HG03571 (cell line): ENCODE data around the gene ASAP2.

Experiments
- ATAC-seq: cut with Tn5 transposase; IDR thresholded peaks from one replicate; pipeline ENCODE4 v1.9.1; 2021; ENCODE audit not compliant: unreplicated experiment

Gene ASAP2

DNA sequence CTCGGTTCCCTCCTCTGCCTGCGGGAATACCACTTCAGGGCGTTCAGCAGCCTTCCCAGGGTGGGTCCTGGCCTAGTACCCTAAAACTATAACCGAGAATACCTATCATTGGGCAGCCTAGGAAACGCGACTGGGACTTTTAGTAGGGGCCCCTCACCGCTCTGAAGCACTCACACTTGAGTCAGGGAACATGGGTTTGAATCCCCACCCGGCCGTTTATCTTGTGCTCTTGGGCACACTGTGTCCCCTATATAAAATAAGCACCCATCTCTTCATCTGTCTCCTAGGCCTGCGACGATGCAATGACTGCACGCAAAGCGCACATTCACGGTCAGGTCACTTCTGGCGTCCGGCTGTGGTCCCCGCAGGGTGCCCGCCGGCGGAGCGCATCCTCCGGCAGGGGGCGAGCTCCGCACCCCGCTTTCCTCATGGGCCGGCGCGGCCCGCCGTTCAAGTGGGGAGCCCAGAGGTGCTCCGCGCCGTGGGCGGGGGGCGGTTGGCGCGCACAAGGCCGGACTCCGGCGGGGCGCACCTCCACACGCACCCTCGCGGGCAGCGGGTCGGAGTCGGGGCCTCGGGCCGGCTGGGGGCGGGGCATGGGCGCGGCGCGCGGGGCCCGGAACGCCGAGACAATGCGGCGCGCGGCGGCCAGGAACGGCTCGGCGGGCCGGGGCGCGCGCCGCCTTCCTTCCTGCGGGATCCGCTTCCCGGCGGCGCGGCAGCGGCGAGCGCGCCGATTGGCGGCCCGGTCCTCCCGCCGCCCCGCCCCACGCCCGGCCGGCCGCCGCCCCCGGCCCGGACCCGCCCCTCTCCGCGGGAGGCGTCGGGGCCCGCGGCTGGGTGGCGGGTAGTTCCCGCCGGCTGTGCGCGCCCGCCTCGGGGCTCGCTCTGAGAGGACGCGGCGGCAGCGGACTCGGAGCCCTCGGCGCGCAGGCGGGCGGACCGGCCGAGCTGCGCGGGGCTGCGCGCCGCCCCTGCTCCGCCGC lies at the start of gene ASAP2:
Gene ASAP2, plus strand, starts transcription at position 850 of the 986 bp plus-strand sequence. CDS start 293 bp downstream, outside the sequence.
- peak; percentile 82 for ATAC-seq

DNA sequence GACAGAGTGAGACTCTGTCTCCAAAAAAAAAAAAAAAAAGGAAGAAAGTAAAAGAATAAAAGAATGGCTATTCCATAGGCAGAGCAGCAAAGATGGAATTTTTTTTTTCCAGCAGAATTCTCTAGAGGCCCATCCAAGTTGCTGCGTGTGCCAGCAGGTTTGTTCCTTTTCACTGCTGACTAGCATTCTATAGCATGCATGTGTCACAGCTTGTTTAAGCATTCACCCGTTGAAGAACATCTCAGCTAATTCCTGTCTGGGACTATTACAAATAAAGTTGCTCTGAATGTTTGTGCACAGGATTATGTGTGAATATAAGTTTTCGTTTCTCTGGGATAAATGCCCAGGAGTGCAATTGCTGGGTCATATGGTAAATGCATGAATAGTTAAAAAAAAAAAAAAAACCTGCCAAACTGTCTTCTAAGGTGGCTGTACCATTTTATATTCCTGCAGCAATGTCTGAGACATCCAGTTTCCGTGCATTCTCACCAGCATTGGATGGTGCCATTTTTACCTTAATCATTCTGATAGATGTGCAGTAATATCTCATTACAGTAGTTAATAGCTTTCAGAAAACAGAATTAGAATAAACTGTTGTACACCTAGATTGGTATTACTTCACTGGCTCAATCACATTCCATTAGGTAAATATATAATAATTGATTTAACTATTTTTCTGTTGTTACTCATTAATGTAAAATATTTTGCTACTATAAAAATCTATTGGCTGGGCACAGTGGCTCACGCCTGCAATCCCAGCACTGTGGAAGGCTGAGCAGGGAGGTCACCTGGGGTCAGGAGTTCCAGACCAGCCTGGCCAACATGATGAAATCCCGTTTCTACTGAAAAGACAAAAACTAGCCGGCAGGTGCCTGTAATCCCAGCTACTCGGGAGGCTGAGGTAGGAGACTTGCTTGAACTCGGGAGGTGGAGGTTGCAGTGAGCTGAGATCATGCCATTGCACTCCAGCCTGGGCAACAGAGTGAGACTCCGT lies 47.5 kb upstream of the ASAP2 start:
- ATAC-seq = no peak

DNA sequence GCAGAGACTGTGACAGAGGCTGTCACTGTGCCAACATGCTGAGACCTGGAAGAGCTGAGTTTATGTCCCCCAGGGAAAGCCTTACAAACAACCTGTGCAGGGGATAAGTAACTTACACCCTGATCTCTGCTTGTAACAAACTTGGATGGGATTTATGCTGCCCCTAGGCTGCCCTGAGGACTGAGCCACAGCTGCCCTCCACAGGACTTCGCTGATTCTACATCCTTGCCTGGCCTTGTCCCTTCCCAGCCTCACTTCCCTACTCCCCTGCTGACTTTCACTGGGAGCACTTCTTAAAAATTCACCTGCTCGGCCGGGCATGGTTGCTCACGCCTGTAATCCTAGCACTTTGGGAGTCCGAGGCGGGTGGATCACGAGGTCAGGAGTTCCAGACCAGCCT lies 45.9 kb upstream of the ASAP2 start:
- ATAC-seq = no peak

DNA sequence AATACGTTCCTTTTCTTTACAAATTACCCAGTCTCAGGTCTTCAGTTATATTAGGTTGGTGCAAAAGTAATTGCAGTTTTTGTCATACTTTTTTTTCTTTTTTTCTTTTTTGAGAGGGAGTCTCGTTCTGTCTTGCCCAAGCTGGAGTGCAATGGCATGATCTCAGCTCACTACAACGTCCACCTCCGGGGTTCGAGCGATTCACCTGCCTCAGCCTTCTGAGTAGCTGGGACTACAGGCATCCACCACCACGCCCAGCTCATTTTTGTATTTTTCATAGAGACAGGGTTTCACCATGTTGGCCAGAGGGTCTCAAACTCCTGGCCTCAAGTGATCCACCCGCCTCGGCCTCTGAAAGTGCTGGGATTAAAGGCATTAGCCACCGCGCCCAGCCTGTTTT lies 43.8 kb upstream of the ASAP2 start:
- no peak for ATAC-seq

DNA sequence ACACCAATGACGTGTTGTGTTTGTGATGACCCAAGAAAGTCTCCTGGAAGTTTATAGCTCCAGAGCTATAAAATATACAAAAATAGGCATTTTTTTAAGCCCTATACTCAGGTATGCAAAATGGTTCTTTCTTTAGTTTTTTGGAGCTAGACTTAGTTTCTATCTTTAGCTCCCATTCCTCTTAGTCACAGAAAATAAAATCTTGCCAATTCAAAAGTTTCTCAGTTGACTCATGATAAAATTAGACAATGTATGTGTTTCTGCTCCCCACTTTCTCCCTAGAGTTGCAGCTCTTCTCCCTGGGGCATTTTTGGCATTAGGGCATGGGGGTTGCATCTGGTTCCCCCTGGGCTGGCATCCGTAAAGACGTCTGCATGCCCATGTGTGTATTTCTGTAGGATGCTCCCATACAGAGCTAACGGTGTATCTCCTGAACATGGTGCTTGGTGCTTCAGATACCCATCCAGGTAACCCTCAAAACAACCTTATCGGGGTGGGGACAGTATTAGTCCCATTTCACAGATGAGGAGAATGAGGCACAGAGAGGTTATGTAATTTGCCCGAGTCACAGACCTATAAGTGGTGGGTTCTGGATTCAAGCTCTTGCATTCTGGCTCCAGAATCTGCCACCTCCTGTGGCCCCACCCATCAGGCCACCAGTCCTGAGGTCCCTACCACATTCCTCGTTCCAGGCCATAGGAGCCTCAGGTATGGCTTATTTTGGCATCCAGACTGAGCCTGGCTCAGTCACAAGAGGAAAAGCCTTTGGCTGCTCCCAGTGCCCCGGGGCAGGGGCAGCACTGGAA lies 43.1 kb upstream of the ASAP2 start:
- no peak for ATAC-seq

DNA sequence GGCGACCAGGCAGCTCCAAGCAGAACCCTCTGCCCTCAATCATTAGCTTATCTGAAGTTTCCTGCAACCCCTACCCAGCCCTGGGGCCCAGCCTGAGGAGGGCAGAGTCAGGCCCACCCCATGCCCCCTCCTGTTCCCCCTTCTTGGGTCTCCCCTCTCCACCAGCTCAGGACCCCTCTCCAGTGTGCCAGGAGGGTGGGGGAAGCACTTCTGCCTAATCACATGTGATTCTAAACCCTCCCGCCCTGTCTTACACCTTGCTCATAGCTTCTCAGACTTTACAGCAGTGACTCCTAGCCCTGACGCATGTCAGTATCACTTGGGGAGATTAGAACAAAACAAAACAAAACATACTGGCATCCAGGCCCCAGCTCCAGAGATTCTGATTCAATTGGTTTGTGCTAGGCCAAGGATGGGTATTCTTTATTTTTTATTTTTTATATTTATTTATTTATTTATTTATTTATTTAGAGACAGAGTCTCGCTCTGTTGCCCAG lies 42.5 kb upstream of the ASAP2 start:
- ATAC-seq = no peak

DNA sequence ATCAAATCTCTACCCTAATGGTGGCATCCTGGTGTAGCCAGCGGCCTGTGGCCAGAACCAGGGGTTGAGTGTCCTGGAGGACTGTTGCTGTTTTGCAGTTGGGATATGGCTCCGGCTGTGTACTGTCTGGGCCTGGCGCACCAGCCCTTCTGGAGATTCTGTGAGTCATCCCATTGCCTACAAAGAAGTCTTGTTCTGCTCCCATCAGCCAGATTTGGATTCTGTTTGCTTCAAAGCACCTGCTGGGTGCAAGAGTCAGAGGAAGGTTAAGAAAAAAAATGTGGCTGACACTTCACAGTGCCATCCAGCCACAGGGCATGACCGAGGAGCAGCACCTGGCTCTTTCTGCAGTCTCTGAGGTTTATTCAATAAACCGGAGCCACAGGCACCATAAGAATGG lies 41.0 kb upstream of the ASAP2 start:
- ATAC-seq = no peak

DNA sequence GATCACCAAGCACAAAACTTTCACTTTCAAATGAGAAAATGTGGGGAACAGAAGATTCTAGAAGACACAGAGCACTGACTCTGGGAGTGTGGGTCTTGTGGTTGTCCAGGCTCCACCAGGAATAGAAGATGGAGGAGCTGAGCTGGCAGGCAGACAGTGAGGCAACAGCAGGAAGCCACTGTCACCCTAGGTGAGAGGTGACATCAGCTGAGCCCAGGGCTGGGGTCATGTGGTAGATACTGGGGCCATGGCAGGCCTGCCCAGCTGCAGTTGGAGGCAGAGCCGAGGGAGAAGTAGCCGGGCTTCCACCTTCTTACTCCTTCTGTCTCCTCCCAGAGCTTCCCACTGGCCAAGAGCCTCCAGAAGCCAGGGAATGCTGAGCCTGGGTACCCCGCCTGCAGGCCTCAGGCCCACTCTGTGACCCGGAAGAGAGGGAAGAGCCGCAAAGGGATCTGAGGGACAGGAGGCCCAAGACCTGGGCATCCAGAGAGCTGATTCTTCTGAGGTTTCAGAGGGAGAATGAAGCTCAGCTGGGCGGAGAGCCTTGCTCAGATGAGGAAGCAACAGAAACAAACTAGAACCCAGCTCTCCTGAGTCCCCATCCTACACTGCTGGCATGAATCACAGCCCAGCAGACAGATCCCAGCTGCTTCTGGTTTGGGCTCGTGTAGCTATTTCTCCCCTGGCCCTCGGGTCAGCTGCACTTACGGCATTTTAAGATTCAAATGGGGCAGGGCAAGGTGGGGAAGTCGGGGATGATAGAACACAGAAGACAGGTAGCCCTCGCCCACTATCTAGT lies 39.8 kb upstream of the ASAP2 start:
- ATAC-seq = no peak

DNA sequence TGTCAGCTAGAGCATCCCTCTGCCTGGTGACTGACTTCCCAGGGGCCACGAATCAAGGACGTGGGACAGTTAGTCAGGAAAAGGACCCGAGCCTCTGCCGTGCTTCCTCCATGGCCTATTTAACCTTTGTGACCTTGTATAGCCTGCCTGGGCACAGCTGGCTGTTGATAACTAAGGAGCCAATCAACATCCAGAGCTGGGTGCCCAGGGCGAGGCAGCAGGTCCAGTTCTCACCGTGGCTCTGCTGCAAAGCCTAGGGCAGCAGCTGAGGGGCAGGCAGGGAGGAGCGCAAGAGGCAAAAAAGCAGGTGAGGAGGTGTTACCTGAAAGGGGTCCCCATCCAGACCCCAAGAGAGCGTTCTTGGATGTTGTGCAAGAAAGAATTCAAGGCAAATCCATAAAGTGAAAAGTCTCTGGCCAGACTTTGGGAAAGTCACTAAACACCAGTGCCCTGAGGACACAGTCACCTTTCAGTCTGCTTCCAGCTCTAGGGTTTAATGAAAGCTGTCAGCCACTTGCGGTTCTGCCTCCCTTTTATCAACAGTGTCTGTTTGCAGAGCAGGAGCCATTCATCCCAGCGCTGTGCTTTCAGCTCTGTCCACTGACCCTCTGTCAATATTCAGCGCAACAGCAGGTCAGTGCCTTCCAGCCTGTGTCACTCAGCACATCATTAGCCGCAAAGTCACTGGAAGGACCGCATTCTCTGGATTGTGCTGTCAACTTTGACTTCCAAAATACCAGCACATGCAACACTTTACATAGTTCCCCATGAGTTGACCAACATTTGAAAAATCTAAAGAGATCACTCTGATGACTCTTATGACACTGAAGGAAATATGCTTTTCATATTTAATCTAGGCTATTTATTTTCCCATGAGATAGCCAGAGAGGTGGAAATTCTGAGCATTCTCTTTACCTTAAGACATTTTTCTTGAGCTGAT lies 38.6 kb upstream of the ASAP2 start:
- no peak for ATAC-seq

DNA sequence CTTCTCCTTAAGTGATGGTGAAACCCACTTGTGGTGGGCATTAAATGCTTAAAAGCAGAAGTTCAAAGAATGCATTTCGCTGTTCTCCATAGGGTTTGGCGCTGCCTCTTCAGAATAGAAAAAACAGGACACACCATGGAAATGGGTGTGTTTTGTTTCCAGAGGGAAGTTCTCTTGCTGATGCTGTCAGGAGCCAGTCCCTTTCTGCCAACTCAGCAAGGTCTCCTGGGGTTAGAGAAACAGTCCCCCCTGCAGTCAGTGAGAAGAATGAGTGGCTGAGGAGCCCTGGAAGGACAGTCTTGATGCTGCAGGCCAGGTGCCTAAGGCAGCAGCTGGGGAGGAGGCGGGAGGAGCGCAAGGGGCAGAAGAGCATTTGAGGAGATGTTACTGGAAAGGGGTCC lies 37.8 kb upstream of the ASAP2 start:
- ATAC-seq = no peak

DNA sequence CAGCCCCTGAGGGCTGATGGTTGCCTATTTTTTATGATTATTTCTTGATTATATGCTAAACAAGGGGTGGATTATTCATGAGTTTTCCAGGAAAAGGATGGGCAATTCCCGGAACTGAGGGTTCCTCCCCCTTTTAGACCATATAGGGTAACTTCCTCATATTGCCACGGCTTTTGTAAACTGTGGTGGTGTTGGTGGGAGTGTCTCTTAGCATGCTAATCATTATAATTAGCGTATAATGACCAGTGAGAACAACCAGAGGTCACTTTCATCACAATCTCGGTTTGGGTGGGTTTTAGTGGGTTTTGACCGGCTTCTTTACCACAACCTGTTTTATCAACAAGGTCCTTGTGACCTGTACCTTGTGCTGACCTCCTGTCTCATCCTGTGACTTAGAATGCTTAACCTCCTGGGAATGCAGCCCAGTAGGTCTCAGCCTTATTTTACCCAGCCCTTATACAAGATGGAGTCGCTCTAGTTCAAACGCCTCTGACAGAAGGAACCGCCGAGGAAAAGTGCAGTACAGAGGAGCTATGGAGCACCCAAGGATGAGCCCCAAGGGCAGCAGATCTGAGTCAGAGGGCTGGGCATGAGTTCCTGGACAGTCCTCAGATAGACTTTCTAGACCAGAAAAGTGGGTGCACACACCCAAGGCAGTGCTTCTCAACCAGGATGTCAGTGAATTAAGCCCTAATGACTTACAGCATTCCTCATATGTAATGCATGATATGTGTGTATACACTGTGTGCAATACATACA lies 37.1 kb upstream of the ASAP2 start:
- ATAC-seq = no peak

DNA sequence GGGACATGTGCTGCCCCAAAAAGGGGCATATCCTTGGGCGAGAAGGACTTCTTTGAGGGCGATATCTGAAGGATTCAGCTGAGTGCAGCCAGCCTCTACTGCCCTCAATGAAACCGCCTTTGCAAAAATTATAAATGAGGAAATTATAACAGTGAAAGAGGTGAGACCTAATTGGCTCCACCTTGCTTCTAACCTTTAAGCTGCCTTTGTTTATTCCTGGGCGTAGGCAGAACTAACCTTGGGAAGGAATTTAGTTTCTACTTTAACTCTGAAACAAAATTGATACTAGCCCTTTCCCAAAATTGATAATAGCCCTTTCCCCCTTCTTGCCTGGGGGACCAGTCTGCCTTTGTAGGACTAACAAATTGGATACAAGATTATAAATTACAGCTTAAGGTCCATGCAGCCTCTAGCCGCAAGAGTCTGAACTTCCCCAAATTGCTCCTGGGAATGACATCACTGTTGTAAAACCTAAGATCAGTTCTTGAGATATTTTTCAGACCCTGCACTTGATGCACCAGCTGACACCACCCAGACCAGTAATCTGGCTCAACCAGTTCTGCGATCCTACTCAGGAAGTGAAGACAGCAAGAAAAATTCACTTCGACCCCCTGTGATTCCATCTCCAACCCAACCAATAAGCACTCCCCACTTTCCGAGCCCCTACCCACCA lies 36.0 kb upstream of the ASAP2 start:
- ATAC-seq = no peak

DNA sequence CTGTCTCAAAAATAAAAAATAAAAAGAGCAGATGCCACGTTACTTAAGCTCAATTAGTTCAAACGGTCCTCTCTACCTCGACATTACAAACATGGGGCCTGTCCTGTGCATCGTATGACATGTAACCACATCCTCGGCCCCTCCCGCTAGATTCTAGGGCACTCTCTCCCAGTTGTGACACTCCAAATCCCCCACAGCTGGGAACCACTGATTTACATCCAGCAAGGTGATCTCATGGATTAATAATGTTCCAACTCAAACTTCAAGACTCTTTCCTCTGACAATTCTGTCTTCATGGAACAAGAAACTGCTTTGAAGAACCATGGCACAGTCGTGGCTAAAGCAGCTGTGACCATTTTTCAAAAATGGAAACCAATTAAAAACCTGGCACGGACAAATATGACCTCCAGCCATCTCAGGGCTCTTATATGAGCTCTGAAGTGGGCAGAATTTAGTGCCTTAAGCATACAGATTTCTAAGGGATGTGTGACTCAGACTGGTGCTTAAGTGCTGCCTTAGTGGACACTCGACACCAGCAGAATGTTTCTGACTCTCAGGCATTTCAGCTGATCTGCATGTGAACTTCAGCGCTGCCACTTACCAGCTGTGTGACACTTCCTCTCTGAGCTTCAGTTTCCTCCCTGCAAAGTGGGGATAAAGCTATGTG lies 31.7 kb upstream of the ASAP2 start:
- ATAC-seq = no peak

DNA sequence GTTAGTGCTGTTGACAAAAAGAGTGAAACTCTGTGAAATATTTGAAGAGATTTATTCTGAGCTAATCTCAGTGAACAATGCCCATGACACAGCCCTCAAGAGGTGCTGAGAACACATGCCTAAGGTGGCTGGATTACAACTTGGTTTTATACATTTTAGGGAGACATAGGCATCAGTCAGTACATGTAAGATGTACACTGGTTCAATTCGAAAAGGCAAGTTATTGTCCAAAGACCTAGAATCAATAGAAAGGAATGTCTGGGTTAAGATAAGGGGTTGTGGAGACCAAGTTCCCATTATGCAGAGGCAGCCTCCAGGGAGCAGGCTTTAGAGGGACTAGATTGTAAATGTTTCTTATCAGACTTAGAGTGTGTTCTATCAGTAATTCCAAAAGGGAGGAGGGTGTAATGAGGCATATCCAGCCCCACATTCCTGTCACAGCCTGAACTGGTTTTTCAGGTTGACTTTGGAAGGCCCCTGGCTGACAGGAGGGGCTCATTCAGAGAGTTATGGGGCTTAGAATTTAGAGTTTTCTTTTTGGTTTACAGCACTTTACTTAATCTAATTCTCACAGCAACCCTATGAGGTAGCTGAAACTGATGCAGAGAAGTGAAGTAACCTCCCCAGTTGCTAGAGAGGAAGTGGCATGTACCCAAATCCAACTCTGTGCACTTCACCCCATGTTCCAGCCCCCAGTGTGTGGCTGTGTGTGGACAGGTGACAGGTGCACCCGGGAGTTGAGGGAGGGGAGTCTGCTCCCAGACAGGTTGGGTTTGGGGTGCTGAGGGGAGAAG lies 28.3 kb upstream of the ASAP2 start:
- no peak for ATAC-seq

DNA sequence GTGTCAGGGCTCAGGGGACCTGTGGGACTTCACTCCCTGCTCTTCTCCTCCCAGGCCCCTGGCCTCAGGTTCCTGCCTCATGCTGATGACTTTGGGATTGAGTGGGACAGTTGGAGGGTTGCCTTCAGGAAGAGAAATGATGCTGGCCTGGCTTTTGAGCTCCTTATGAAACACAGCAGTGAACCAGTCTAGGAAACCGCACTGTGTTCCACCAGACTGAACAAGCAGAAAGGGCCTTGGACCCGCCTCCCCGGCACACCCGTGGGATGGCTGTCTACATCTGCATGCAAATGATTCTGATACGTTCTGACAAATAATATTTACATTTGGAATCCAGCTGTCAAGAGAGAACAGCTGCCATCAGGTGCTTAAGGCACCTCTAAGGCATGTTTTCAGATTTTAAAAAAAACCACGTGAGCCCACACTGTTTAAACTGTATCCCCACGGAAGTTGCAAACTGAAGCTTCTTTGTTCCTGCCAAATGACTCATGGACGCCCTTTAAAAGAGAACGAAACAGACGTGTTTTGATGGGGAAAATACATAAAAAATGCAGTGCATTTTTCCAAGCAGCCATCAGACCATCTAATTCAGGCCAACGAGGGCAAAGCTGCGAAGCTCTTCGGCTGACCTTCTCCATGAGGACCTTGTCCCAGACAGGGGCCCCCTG lies 27.6 kb upstream of the ASAP2 start:
- no peak for ATAC-seq
